Stimulated activated naive CD8-positive, alpha-beta T cell treated with anti-CD3 and anti-CD28 coated beads, Interleukin-15, amount 100 ng/mL, for 72 hours (primary cell): Measurements from ENCODE around the gene CSK.

Experiments used
- ATAC-seq: fragments of 150-1000 bp; cut with Tn5 transposase; 2 replicates; pipeline ENCODE4 v1.10.0; 2021; ENCODE audit warnings: mild to moderate bottlenecking, moderate library complexity
- DNase-seq, 2 donors: peaks; one replicate each; pipeline ENCODE4 v3.0.0; 2021 to 2022
- H3K27ac Mint-ChIP-seq, 2 donors: one replicate each; pipeline ENCODE4 v1.8.0; 2022; ENCODE audit warnings: mild to moderate bottlenecking in 2 of 2, mixed read lengths in 2 of 2, moderate library complexity in 2 of 2
- H3K27me3 Mint-ChIP-seq: one replicate; pipeline ENCODE4 v1.8.0; 2022; ENCODE audit warnings: mixed read lengths
- H3K4me1 Mint-ChIP-seq: one replicate; pipeline ENCODE4 v1.8.0; 2022; ENCODE audit warnings: mild to moderate bottlenecking, mixed read lengths
- H3K4me3 Mint-ChIP-seq, 2 donors: one replicate each; pipeline ENCODE4 v1.8.0; 2022; ENCODE audit warnings: mild to moderate bottlenecking in 2 of 2, mixed read lengths in 2 of 2, moderate library complexity in 1 of 2
- H3K9me3 Mint-ChIP-seq, 2 donors: one replicate each; pipeline ENCODE4 v1.8.0; 2022; ENCODE audit warnings: mixed read lengths in 2 of 2

CSK gene

DNA sequence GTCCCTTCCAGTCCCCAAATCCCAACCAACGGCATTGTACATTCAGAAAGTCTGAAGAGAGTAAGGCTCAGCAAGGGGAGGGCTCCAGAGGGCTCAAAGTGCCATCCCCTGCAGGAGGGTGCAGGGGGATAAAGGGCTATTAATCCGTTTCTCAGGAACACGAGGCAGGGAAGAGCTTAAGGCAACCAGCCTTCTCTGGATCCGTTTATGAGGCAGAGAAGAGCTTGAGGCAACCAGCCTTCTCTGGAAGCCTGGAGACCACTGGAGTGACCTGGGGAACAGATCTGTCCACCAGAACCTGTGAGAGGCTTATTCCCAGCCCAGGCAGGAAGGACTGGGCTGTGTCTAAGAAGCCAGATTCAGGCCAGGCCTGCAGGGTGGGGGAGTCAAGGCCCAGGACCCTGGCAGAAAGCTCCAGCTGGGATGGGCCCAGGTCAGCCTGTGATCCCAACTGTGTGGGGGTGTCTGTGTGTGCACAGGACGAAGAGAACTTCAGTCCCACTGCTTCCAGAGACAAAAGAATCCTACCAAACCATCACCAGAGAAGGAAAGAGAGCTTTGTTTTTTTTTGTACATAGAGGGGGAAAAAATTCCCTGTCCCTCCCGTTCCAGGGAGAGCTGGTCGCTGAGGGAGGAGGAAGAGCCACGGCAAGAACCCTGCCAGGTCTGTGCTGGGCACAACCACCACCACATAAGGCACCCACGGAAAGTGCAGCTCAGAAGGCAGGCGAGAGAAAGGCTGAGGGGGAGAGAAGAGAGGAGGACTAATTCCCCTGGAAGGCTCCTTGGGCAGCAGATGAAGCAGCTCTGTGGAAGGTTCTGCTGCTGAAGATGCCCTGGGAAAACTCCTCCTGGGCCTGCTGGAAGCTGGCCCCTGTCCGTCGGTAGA is 62.7 kb downstream of the CSK start:
- DNase-seq (peak in 1 of 2 donors; percentile 23), ATAC-seq (no peak)
- Mint-ChIP-seq H3K4me3 (peak overlapping the region; percentile 90 to 95), H3K4me1 (peaks cover 53% of the 10 kb centered on the region), H3K27ac (peak overlapping the region; percentile 88 to 89), H3K9me3 (no peaks in the 10 kb centered on the region), H3K27me3 (no peaks in the 10 kb centered on the region)

- ATAC-seq: peak; percentile 65
- peak overlapping the region; percentile 88 to 89 for H3K27ac Mint-ChIP-seq
- H3K27me3 Mint-ChIP-seq: no peaks in the 10 kb centered on the region
- peaks cover 53% of the 10 kb centered on the region for H3K4me1 Mint-ChIP-seq
- peak; percentile 46 to 64 for DNase-seq
- H3K4me3 Mint-ChIP-seq: peak overlapping the region; percentile 90 to 95
- no peaks in the 10 kb centered on the region for H3K9me3 Mint-ChIP-seq
Observed at GRCh38 chr15:74845208-74845568, 63.3 kb downstream of the CSK start.

- ATAC-seq: peak; percentile 56
- H3K4me3 Mint-ChIP-seq: peak overlapping the region; percentile 90 to 95
- DNase-seq: peak; percentile 23 to 29
Observed at GRCh38 chr15:74845581-74845980, 63.7 kb downstream of the CSK start.

DNA sequence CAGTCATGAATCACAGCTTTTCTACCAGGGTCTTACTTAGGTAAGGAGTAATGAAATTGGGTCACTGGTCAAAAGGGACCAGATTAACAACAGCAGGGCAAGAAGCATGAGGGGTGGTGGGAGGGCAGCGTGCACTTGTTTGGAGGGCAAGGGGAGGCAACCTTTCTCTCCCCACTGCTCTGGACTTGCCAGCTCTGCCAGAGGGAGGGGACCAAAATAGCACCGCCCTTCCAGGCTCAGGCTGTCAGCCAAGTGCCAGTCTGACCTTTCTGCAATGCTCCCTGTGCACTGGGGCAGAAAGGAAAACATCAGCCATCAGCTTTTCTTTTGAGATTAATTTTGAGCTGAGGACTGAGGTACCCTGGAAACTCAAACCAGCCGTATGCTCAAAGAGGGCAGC is 65.6 kb downstream of the CSK start:
- Mint-ChIP-seq H3K9me3 (no peaks in the 10 kb centered on the region), H3K27me3 (no peaks in the 10 kb centered on the region), H3K4me1 (peaks cover 34% of the 10 kb centered on the region), H3K27ac (no peak overlapping the region), H3K4me3 (no peak overlapping the region)
- no peak for DNase-seq
- no peak for ATAC-seq

More at GRCh38 chr15:74845581-74845980, 63.7 kb downstream of the CSK start:
- peak overlapping the region; percentile 88 to 89 for H3K27ac Mint-ChIP-seq
- H3K4me1 Mint-ChIP-seq: peaks cover 53% of the 10 kb centered on the region
- H3K27me3 Mint-ChIP-seq: no peaks in the 10 kb centered on the region
- no peaks in the 10 kb centered on the region for H3K9me3 Mint-ChIP-seq

DNA sequence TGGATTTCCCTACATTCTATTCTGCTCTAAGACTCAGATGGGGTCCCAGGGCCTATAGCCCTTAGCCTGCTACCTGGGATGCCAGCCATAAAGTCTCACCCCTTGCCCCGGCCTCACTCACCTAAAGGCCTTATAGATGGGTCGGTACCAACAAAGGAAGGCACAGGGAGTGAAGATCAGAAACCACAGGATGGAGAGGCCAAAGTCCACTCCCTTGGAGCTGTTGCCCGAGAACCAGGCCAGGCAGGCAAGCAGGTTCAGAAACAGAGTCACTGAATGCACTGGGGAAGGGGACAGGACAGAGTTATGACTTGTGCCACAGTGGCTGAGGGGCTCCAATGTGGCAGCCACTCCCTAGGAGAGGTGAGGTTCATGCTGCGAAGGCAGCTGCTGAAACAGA is 68.5 kb downstream of the CSK start:
- Mint-ChIP-seq H3K27ac (no peak overlapping the region), H3K4me1 (peaks cover 9% of the 10 kb centered on the region), H3K4me3 (no peak overlapping the region), H3K27me3 (no peaks in the 10 kb centered on the region), H3K9me3 (no peaks in the 10 kb centered on the region)
- no peak for ATAC-seq
- no peak for DNase-seq

DNA sequence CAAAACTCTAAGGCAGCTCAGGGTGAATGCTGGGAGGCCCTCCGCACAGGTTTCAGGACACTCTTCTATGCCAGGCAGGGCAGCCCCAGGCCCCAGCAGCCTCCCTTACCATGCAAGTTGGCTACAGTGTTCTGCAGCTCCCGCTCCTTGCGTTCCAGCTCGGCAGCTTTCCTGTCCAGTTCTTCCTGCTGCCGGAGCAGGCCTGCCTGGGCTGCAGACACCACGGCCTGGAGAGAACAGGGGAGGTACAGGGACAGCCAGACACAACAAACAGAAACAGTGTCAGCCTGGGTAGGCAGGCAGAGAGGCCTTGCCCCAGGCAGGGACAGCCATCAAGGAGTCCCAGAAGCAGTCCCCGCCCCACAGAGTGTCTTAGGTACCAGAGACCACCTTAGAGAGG is 70.1 kb downstream of the CSK start:
- DNase-seq (no peak), ATAC-seq (peak; percentile 20)
- no peak overlapping the region for H3K4me3 Mint-ChIP-seq
- peaks cover 10% of the 10 kb centered on the region for H3K4me1 Mint-ChIP-seq
- H3K9me3 Mint-ChIP-seq: no peaks in the 10 kb centered on the region
- no peaks in the 10 kb centered on the region for H3K27me3 Mint-ChIP-seq
- peak overlapping the region in 1 of 2 donors; percentile 44 for H3K27ac Mint-ChIP-seq
